Measurements from ENCODE around the gene ANKS6.

DNA sequence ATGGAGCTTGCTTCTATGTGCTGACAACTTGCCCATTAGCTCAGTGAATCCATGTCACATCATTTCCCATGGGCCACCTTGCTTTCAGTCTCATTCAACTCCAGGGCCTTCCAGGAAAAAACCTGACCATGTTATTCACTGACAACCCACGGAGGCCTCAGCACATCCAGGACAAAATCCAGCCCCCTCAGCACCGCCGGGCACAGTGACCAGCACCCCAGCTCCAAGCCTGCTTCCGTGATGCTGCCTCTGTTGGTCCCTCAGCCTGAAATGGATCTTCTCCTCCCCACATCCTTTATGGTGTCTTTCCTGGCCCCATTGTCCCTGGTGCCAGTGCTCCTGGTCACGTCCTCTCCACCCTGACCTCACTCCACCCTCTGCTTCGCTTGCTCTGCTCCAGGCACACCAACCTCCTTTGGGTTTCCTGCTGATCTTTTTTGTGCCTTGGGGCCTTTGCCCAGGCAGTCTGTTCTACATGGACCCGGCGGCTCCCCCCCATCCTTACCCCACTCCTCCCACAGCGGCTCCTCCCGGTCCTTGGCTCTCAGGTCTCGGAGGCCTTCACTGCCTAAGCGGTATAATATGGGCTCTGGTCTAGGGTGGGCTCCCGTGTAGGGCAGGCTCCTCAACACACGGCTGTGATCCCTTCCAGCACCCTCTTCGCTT, 25.0 kb downstream of the ANKS6 start:
- TF ChIP-seq, protein P1, sequence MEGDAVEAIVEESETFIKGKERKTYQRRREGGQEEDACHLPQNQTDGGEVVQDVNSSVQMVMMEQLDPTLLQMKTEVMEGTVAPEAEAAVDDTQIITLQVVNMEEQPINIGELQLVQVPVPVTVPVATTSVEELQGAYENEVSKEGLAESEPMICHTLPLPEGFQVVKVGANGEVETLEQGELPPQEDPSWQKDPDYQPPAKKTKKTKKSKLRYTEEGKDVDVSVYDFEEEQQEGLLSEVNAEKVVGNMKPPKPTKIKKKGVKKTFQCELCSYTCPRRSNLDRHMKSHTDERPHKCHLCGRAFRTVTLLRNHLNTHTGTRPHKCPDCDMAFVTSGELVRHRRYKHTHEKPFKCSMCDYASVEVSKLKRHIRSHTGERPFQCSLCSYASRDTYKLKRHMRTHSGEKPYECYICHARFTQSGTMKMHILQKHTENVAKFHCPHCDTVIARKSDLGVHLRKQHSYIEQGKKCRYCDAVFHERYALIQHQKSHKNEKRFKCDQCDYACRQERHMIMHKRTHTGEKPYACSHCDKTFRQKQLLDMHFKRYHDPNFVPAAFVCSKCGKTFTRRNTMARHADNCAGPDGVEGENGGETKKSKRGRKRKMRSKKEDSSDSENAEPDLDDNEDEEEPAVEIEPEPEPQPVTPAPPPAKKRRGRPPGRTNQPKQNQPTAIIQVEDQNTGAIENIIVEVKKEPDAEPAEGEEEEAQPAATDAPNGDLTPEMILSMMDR (IDR thresholded peaks at IDR 0.05; ENCODE audit: borderline replicate concordance, extremely low read depth, low read length, poor library complexity, severe bottlenecking), result no peak
- no peak for TF ChIP-seq EZH2 (IDR thresholded peaks at IDR 0.05; ENCODE audit: borderline replicate concordance, low read depth, low read length, severe bottlenecking)

Measured in DND-41 (cell line).